Left kidney (tissue), 8 donors: ENCODE measurements around the gene FGD3. TPM values are rescaled to one million over a fixed set of nuclear protein-coding genes. Genes with fewer than 3 reads are reported as not detected.
"Not testable (repeated sequence)": the region's sequence is repeated elsewhere in the genome, so short reads cannot be mapped to it uniquely, and the experiment has no call there.

Source experiments
- DNase-seq: peaks from one replicate; pipeline ENCODE4 v3.0.0-alpha.2; 2013
- long read RNA-seq, 8 donors: transcript quantifications; one replicate each; lab custom pipeline, GENCODE V29; 2026
- polyA plus RNA-seq: library from polyadenylated mRNA; unstranded; fragments of 120-200 nt; gene quantifications from one replicate; pipeline ENCODE4 v1.2.1, GENCODE V29; 2013; ENCODE audit not compliant: insufficient read length

The FGD3 gene
- 6.5 TPM for polyA plus RNA-seq
- long read RNA-seq, donor 1, partial matches to known transcripts = 0 of 2 reads
- long read RNA-seq, donor 1, other reads (novel, unspliced or antisense) = 0 of 2 reads
- long read RNA-seq, donor 2 = 0 reads
- long read RNA-seq, donor 3, partial matches to known transcripts = 0 of 1 reads
- long read RNA-seq, donor 3, other reads (novel, unspliced or antisense) = 0 of 1 reads
- long read RNA-seq, donor 4 = 0 reads
- long read RNA-seq, donor 5 = 0 reads
- long read RNA-seq, donor 6, partial matches to known transcripts = 0 of 1 reads
- long read RNA-seq, donor 6, other reads (novel, unspliced or antisense) = 0 of 1 reads
- long read RNA-seq, donor 7, partial matches to known transcripts = 0 of 1 reads
- long read RNA-seq, donor 7, other reads (novel, unspliced or antisense) = 0 of 1 reads
- long read RNA-seq, donor 8 = 0 reads

GRCh38 chr9:92947268-92948037 lies at the start of gene FGD3:
FGD3 (plus strand) TSS chr9:92947523; CDS start chr9:92976257, 28,734 bp downstream.
- DNase-seq = peak; percentile 53

- DNase-seq = not testable (repeated sequence)
These were observed 42.2 kb upstream of the FGD3 start for GRCh38 chr9:92905137-92905536.

- DNase-seq = no peak
These were observed 35.5 kb upstream of the FGD3 start for GRCh38 chr9:92911511-92912475.

- no peak for DNase-seq
These were observed 30.0 kb upstream of the FGD3 start for GRCh38 chr9:92917176-92917800.

- no peak for DNase-seq
These were observed 26.9 kb upstream of the FGD3 start for GRCh38 chr9:92920437-92920836.

GRCh38 chr9:92931606-92932005 lies 15.7 kb upstream of the FGD3 start:
- no peak for DNase-seq

GRCh38 chr9:92934321-92934720 lies 13.0 kb upstream of the FGD3 start:
- DNase-seq = no peak

- DNase-seq = no peak
These were observed 9.3 kb upstream of the FGD3 start for GRCh38 chr9:92938025-92938424.

- no peak for DNase-seq
These were observed 5.5 kb upstream of the FGD3 start for GRCh38 chr9:92941861-92942260.

GRCh38 chr9:92942688-92943616 lies 4.4 kb upstream of the FGD3 start:
- no peak for DNase-seq

GRCh38 chr9:92944921-92945320 lies 2.4 kb upstream of the FGD3 start:
- no peak for DNase-seq

GRCh38 chr9:92945796-92946195 lies 1.5 kb upstream of the FGD3 start:
- no peak for DNase-seq

GRCh38 chr9:92948038-92948534 lies 763 bp downstream of the FGD3 start:
- DNase-seq = no peak

GRCh38 chr9:92948632-92949031 lies 1.3 kb downstream of the FGD3 start:
- DNase-seq = no peak

GRCh38 chr9:92949266-92949982 lies 2.1 kb downstream of the FGD3 start:
- DNase-seq = no peak

- no peak for DNase-seq
These were observed 3.1 kb downstream of the FGD3 start for GRCh38 chr9:92950359-92950955.

- DNase-seq = no peak
These were observed 5.7 kb downstream of the FGD3 start for GRCh38 chr9:92952906-92953610.
